D721Med (cell line): ENCODE measurements around the gene LRRC61.
A peak's percentile ranks its signal among the peaks of the same experiment; 100 is the strongest.
"Not testable (repeated sequence)": the region's sequence is repeated elsewhere in the genome, so short reads cannot be mapped to it uniquely, and the experiment has no call there.

Source experiments
- DNase-seq: peaks from one replicate; pipeline ENCODE4 v3.0.0; 2011; ENCODE audit warnings: low spot score; ENCODE audit not compliant: insufficient read length
- FAIRE-seq: peaks from 2 replicates; lab custom pipeline; 2011; peaks lifted over from hg19 to GRCh38; lab: Jason Lieb, UNC
- TF ChIP-seq, protein P1 (sequence below): IDR thresholded peaks from 2 replicates; pipeline ENCODE4 v1.5.1; 2012; ENCODE audit warnings: mild to moderate bottlenecking, control low read depth; ENCODE audit not compliant: insufficient read depth; ENCODE audit errors: missing control alignments

The LRRC61 gene

DNA sequence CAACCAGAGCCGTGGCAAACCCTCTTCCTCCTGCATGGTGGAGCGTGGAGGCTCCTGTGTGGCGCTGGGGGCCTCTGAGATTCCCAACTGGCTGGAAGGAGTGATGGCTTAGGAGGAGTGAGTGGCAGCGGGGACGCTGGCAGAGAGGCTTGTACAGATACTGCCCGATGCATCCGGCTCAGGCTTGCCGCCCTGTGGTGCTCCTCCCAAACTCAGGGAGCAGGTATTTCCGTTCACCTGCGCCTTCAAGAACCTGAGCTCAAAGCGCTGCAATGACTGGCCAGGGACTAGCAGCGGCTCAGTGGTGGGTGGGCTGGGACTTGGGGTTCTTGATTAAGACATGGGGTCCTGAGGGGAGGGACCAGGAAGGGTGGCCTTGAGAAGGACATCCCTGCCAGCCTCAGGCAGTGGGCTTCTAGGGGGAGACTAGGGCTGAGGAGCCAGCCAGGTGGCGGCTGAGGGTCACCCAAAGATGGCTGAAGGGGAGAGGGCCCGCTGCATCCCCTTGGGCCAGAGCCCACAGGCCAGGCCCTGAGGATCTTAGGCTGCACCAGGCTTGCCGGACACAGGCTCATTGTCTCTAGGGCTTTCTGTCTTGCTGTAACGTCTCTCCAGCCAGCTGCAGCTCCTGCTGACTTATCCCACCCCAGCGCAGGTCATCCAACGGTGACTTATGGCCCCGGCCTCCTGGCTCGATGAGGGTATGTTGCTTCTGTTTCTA, 59.1 kb downstream of the LRRC61 start:
- DNase-seq (no peak), FAIRE-seq (no peak)
- TF ChIP-seq, protein P1, sequence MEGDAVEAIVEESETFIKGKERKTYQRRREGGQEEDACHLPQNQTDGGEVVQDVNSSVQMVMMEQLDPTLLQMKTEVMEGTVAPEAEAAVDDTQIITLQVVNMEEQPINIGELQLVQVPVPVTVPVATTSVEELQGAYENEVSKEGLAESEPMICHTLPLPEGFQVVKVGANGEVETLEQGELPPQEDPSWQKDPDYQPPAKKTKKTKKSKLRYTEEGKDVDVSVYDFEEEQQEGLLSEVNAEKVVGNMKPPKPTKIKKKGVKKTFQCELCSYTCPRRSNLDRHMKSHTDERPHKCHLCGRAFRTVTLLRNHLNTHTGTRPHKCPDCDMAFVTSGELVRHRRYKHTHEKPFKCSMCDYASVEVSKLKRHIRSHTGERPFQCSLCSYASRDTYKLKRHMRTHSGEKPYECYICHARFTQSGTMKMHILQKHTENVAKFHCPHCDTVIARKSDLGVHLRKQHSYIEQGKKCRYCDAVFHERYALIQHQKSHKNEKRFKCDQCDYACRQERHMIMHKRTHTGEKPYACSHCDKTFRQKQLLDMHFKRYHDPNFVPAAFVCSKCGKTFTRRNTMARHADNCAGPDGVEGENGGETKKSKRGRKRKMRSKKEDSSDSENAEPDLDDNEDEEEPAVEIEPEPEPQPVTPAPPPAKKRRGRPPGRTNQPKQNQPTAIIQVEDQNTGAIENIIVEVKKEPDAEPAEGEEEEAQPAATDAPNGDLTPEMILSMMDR = no peak

DNA sequence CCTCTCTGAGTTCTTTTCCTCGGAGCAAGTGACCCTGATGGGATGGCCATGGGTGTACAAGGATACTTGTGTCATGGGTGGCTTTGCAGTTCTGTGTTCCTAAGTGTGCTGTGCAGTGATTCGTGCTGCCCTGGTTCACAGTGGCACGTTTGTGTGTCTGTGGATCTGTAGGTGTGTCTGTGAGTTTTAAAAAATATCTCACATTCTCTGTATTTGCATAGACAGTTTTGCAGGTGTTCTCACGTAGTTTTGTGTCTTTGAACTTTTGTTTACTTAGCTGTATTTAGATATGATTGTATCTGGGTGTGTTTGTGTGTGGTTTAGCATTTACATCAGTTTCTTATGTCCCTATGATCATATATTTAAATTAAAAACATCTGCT, 59.7 kb downstream of the LRRC61 start:
- FAIRE-seq = no peak
- TF ChIP-seq, protein P1 = no peak
- DNase-seq = no peak

DNA sequence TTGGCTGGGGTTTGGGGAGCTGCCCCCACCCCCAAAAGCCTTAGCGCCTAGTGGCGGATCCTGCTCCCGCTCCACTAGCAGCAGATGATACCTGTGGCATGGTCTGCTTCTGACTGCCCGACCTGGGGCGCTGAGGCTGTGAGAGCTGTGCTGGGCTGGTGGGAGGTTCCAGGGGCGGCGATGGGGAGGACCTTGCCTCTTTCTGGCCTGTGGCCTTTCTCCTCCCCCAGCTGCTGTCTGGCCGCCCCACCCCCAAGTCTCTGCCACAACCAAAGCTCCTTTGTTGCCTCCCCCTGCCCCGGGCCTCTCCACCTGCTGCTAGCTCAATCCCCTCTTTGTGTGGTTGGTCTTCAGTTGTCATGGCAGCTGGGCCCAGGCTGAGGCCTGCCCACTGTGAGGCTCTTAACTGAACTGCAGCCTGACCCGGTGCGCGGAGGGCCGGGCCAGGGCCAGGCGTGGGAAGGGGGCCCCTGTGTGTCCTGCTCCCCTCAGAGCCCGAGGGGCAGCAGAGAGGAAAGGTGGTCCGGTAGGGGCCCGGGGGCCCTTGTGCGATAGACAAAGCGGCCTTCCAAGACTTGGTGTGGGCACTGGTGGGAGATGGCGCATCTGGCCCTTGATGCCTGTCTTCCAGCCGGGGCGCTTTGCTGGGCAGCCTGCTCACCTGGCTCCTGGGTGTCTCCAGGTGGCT, 60.7 kb downstream of the LRRC61 start:
- no peak for FAIRE-seq

DNA sequence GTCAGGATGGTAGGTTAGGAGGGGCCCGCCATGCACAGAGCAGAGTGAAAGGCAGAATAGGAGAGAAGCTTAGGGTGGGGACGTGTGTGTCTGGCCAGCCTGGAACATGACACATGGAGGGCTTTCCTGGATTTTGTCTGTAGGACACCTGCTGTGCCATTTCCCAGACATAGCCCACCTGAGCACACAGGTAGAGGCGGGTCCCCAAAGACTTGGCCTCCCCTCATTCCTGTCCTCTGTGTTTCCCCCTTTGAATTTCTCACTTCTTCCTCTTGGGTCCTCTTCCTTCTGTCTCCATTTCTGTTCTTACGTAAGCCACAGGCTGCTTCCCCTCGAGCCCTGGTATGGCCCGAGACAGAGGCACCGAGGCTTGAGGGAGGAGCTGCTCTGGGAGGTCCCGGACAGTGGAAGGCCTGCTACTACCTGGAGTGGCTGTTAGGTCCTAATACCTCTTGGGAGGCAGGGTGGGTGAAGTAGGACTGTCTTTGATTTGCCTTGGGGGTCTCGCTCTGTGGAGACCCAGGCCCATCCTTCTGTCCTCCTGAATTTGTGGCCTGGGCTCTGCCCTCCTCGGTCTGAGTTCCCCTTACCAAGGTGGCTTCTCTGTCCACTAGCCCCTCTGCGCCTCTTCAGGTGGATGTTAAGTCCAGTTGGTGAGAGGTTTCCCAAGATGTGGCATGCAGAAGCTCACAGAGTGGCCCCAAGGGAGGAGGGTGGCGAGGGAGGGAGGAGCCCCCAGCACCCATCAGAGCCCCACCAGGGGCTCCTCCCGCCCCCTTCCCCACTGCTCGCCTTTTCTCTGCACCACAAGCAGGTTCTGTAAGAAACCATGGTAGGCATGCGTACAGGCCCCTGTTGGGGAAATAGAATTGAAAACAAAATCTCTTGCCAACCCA, 61.5 kb downstream of the LRRC61 start:
- DNase-seq (no peak), FAIRE-seq (no peak)
- TF ChIP-seq, protein P1 = no peak

More for the DNA sequence above, 60.7 kb downstream of the LRRC61 start:
- DNase-seq = peak; percentile 89
- TF ChIP-seq, protein P1 = no peak

DNA sequence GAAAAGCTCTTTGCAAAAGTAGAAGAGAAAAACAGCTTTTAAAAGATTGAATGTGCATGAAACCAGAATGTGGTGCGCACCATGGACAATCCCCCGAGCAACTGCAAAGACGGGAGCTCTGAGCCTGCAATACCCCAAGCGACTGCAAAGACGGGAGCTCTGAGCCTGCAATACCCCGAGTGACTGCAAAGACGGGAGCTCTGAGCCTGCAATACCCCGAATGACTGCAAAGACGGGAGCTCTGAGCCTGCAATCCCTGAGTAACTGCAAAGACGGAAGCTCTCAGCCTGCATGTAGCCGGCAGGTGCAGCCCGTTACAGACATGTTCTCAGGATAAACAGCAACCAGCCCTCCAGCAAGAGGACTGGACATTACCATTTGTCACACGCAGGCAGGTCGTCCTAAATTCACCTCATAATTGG, 62.2 kb downstream of the LRRC61 start:
- TF ChIP-seq, protein P1 = no peak
- FAIRE-seq (no peak), DNase-seq (no peak)

DNA sequence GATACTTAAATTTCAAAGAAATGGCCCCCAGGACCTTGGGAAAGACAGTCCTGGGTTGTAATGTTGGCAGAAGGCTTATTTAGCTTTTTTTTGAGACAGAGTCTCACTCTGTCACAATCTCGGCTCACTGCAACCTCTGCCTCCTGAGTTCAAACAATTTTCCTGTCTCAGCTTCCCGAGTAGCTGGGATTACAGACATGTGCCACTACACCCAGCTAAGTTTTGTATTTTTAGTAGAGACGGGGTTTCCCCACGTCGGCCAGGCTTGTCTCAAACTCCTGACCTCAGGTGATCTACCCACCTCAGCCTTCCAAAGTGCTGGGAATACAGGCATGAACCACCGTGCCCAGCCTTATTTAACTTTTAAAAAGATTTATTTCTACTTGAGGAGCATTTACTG, 62.7 kb downstream of the LRRC61 start:
- FAIRE-seq, DNase-seq: not testable (repeated sequence)
